Left ventricle myocardium inferior (tissue), 1 donor: ENCODE results near the gene KIAA1210. TPM values are rescaled to one million over a fixed set of nuclear protein-coding genes. Genes with fewer than 3 reads are reported as not detected.

Source experiments
- DNase-seq: peaks from one replicate; pipeline ENCODE4 v3.0.0-alpha.2; 2020
- H3K27ac ChIP-seq: fragments of 200-600 bp; replicated peaks from 2 replicates; pipeline ENCODE4 v1.8.0; 2021
- H3K27me3 ChIP-seq: fragments of 200-600 bp; 2 replicates; pipeline ENCODE4 v1.8.0; 2021; ENCODE audit warnings: low read depth
- H3K36me3 ChIP-seq: fragments of 200-600 bp; 2 replicates; pipeline ENCODE4 v1.8.0; 2021
- H3K4me1 ChIP-seq: fragments of 200-600 bp; 2 replicates; pipeline ENCODE4 v1.8.0; 2021
- H3K4me3 ChIP-seq: fragments of 200-600 bp; 2 replicates; pipeline ENCODE4 v1.8.0; 2021; ENCODE audit warnings: mild to moderate bottlenecking, moderate library complexity
- H3K9me3 ChIP-seq: fragments of 200-600 bp; replicated peaks from 2 replicates; pipeline ENCODE4 v1.8.0; 2021
- CTCF ChIP-seq: fragments of 200-600 bp; IDR thresholded peaks from 2 replicates; pipeline ENCODE4 v1.8.0; 2021; ENCODE audit warnings: antibody characterized with exemption, mild to moderate bottlenecking, borderline replicate concordance
- intact Hi-C: fragments of 100-400 bp; cut with micrococcal nuclease; formaldehyde crosslinking; loops from one replicate; pipeline ENCODE4 v1.11.0; 2022
- total RNA-seq: library from RNA; stranded (reverse); fragmentation: NEBNext Ultra II Directional; extraction: Animal tissue kit (Norgen Biotek cat#: 25700); gene quantifications from one replicate; pipeline ENCODE4 v1.2.1, GENCODE V29; 2021
- donor health status: DM: no; HTN: yes; CAD: no; lungs with severe emphysema.

The KIAA1210 gene
- total RNA-seq, 1 donor from 2014 or later = not detected

GRCh38 chrX:119118780-119119395 lies 8.7 kb downstream of the KIAA1210 start:
- no peaks in the 10 kb centered on the region for H3K4me1 ChIP-seq
- no peaks in the 10 kb centered on the region for H3K9me3 ChIP-seq
- H3K27me3 ChIP-seq = no peaks in the 10 kb centered on the region
- H3K27ac ChIP-seq = no peak overlapping the region
- no peaks in the 10 kb centered on the region for H3K36me3 ChIP-seq
- peak; percentile 26 for DNase-seq
- H3K4me3 ChIP-seq = no peak overlapping the region
- intact Hi-C loops = loop anchor here (10.0 kb wide), 1 partner anchor 146 kb away; no protein-coding TSS in a partner anchor
- peak; percentile 77 for TF ChIP-seq CTCF

- H3K27me3 ChIP-seq = no peaks in the 10 kb centered on the region
- no peak overlapping the region for H3K27ac ChIP-seq
- DNase-seq = no peak
- H3K4me3 ChIP-seq = no peak overlapping the region
- TF ChIP-seq CTCF = no peak
- intact Hi-C loops = no loop called here
- H3K4me1 ChIP-seq = no peaks in the 10 kb centered on the region
- no peaks in the 10 kb centered on the region for H3K36me3 ChIP-seq
- H3K9me3 ChIP-seq = no peaks in the 10 kb centered on the region
Measured at GRCh38 chrX:119107206-119107605, 20.4 kb downstream of the KIAA1210 start.

- intact Hi-C loops = no loop called here
- no peaks in the 10 kb centered on the region for H3K4me1 ChIP-seq
- H3K4me3 ChIP-seq = no peak overlapping the region
- no peak overlapping the region for H3K27ac ChIP-seq
- H3K27me3 ChIP-seq = no peaks in the 10 kb centered on the region
- TF ChIP-seq CTCF = no peak
- H3K36me3 ChIP-seq = no peaks in the 10 kb centered on the region
- no peaks in the 10 kb centered on the region for H3K9me3 ChIP-seq
- DNase-seq = no peak
Measured at GRCh38 chrX:119105826-119106225, 21.8 kb downstream of the KIAA1210 start.

GRCh38 chrX:119101168-119101567 lies 26.4 kb downstream of the KIAA1210 start:
- no peak for DNase-seq
- H3K27me3 ChIP-seq = no peaks in the 10 kb centered on the region
- no peak overlapping the region for H3K4me3 ChIP-seq
- intact Hi-C loops = no loop called here
- no peak overlapping the region for H3K27ac ChIP-seq
- H3K4me1 ChIP-seq = no peaks in the 10 kb centered on the region
- TF ChIP-seq CTCF = no peak
- no peaks in the 10 kb centered on the region for H3K9me3 ChIP-seq
- no peaks in the 10 kb centered on the region for H3K36me3 ChIP-seq

- intact Hi-C loops = no loop called here
- no peak for TF ChIP-seq CTCF
- DNase-seq = no peak
- Histone ChIP-seq H3K36me3 (no peaks in the 10 kb centered on the region), H3K4me1 (no peaks in the 10 kb centered on the region), H3K27me3 (no peaks in the 10 kb centered on the region), H3K27ac (no peak overlapping the region), H3K9me3 (no peaks in the 10 kb centered on the region), H3K4me3 (no peak overlapping the region)
Measured at GRCh38 chrX:119095936-119096335, 31.7 kb downstream of the KIAA1210 start.
